GM10248 (cell line): ENCODE results near the gene EML3.

Source experiments
- CTCF ChIA-PET: fragments of 300-600 bp; sonication (Branson Sonifier 250); formaldehyde crosslinking; extraction: SDS; loops from one replicate; lab custom pipeline; 2021; ENCODE audit warnings: antibody characterized with exemption; lab: Yijun Ruan, JAX
- POLR2A ChIA-PET: fragments of 350-650 bp; sonication (Branson Sonifier 250); formaldehyde crosslinking; extraction: SDS; loops from one replicate; lab custom pipeline; 2020; ENCODE audit warnings: antibody characterized with exemption; lab: Yijun Ruan, JAX
- DNase-seq: peaks from one replicate; pipeline ENCODE4 v3.0.0; 2012; ENCODE audit errors: extremely low spot score
- TF ChIP-seq, protein P1 (sequence below): IDR thresholded peaks from 2 replicates; pipeline ENCODE4 v1.5.1; 2012; ENCODE audit warnings: mild to moderate bottlenecking, low read depth; ENCODE audit errors: extremely low read depth, missing control alignments, control extremely low read depth

Gene EML3

DNA sequence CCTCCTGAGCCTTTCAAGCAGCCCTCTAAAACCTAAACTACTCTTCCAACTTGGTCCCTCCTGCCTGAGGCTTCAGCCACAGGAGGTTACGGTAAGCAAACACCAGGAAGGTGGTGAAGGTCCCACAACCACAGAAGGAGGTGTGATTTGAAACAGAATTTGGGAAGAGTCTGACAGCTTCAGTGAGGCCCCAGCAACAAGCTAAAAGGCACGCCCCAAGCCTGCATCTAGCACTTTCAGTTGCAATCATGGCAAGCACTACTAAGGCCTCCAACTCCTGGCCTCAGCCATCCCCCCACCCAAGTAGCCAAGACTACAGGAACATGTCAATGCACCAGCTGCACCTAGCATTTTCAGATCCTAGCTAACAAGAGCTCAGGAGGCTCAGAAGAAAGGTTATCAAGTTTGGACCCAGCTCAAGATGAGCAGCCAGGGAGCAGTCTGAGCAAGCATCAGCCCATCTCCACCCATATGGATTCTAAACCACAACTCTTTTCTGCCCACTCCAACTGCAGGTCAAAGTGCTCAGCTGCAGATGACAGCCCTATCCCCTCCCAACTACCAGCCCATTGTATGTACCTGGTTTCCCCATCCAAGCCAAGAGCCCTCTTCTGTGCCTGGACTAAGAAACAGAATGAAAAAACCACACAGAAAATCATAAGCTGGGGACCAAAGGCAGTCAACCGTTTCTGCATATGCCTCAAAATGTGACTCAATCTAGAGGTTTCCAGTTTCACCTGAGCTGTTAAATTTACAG, 55.5 kb downstream of the EML3 start:
- DNase-seq, result peak; percentile 36
- ChIA-PET POLR2A (interaction anchor here (0.6 to 3.8 kb wide), 11 partner anchors 9 to 626 kb away, joined by 3 to 15 read pairs (median 5); partner anchors contain the start of genes AHNAK, C11orf98, CSKMT and EEF1G), CTCF (interaction anchor here (1.0 to 13.0 kb wide), 7 partner anchors 9 to 162 kb away, joined by 3 to 247 read pairs (median 8); partner anchors contain the start of gene AHNAK)
- TF ChIP-seq, protein P1, sequence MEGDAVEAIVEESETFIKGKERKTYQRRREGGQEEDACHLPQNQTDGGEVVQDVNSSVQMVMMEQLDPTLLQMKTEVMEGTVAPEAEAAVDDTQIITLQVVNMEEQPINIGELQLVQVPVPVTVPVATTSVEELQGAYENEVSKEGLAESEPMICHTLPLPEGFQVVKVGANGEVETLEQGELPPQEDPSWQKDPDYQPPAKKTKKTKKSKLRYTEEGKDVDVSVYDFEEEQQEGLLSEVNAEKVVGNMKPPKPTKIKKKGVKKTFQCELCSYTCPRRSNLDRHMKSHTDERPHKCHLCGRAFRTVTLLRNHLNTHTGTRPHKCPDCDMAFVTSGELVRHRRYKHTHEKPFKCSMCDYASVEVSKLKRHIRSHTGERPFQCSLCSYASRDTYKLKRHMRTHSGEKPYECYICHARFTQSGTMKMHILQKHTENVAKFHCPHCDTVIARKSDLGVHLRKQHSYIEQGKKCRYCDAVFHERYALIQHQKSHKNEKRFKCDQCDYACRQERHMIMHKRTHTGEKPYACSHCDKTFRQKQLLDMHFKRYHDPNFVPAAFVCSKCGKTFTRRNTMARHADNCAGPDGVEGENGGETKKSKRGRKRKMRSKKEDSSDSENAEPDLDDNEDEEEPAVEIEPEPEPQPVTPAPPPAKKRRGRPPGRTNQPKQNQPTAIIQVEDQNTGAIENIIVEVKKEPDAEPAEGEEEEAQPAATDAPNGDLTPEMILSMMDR, result no peak

DNA sequence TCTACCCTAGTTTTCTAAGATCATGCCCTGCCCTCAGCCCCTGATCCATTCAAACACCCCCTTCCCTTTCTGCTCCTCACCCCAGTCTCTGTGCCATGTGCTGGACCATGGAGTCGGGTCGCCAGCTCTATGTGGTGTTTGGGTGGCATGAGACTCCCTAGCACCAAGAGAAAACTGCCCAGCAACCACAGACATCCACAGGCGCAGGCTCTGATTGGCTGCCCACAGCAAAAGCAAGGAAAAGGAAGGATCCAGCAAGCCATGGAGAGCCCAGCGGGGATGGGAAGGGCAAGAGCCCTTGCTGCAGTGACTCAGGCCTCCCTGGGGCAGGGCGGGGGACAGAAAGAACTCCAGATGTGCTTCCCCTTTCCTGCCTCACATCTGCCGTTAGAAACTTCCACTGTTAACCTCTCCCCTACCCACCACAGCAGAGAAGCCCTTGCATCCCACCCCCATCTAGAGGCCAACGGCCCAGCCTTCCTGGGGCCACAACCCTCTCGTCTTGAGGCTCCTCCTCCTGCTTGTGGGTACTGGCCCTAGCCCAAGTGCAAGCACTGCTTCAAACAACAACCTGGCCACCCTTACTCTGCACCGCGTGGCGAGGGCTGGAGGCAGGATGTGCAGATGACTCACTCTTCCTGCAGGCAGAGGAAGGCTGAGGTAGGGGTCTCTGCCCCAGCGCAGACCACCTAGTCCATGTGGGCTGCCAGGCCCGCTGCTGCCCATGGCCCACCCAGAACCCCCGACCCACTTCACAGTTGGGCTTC, 56.3 kb downstream of the EML3 start:
- peak; percentile 70 for DNase-seq
- ChIA-PET POLR2A (interaction anchor here (0.8 to 3.8 kb wide), 7 partner anchors 12 to 276 kb away, joined by 3 to 15 read pairs (median 7); partner anchors contain the start of genes C11orf98, CSKMT, EEF1G and STX5), CTCF (interaction anchor here (0.7 to 13.0 kb wide), 10 partner anchors 13 to 161 kb away, joined by 3 to 247 read pairs (median 6); partner anchors contain the start of genes AHNAK and EEF1G)
- TF ChIP-seq, protein P1, result no peak

DNA sequence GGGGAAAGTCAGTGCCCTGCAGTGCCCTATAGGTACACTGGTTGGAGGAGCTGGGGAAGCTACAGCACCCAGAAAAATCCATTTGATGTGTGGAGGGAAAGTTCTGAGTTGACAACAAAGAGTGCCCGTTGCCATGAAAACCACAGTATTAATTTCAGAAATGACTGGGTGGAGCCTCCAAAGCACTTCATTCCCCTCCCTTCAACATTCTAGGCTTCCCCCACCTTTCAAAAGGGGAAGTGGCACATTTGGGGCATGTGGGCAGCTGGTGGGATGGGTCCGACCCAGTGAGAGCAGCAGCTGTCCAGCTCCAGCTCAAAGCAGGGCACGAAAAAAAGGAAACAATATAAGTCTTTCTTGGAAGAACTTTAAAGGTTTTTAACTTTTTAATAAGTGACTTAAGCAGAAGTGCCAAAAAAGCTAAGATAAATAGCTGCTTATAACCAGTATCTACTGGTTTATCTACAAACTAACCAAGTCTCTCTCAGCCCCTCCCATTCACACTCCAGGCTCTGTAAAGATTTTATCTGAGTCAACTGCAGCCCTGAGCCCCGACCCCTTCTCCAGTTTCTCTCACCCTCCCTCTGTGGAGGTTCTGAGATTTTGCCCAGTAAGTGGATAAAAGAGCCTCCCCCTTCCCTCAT, 57.0 kb downstream of the EML3 start:
- TF ChIP-seq, protein P1, result no peak
- ChIA-PET CTCF (interaction anchor here (0.7 to 13.0 kb wide), 8 partner anchors 10 to 131 kb away, joined by 3 to 247 read pairs (median 4); partner anchors contain the start of genes AHNAK and EEF1G), POLR2A (interaction anchor here (0.6 to 3.8 kb wide), 5 partner anchors 18 to 286 kb away, joined by 3 to 15 read pairs (median 3); partner anchors contain the start of genes EEF1G and TUT1)
- peak; percentile 71 for DNase-seq

DNA sequence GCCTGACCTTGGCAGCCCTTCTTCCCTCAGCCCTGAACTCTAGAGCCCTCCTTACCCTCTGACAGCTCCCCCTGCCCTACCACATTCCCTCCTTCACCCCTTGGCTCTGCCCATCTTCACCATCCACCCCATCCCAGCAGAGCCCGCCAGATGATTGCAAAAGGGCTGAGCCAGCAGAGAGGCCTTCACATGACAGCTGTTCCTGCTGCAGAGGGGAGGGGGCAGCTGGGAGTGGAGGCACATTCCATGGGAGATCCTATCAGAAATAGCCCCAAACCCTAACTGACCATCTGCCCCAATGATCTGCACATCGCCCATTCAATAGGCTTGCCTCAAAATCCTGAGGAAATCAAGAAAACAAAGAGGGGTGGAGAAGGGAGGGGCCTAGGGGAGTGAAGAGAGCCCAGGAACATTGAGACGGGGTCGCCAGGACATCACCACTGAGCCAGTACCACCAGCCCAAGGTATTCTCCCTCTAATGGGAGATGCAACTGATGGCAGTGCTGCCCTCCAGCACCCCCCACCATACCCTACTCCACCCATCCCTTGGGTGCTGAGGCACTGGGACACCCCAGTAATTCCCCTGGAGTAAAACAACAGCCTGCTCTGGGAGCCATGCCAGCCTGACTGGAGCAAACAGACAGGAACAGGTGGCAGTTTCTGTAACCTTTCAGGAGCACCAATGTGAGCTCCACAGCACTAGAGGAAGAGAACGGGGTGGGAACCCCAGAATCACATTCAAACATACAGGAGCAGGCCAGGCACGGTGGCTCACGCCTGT, 58.0 kb downstream of the EML3 start:
- POLR2A ChIA-PET, result interaction anchor here (1.0 to 1.9 kb wide), 2 partner anchors 19 to 57 kb away, joined by 3 to 6 read pairs; partner anchors contain the start of gene EEF1G
- TF ChIP-seq, protein P1, result no peak
- DNase-seq, result no peak
- CTCF ChIA-PET, result interaction anchor here (0.8 to 13.0 kb wide), 6 partner anchors 11 to 130 kb away, joined by 3 to 247 read pairs (median 3); partner anchors contain the start of genes AHNAK and EEF1G

DNA sequence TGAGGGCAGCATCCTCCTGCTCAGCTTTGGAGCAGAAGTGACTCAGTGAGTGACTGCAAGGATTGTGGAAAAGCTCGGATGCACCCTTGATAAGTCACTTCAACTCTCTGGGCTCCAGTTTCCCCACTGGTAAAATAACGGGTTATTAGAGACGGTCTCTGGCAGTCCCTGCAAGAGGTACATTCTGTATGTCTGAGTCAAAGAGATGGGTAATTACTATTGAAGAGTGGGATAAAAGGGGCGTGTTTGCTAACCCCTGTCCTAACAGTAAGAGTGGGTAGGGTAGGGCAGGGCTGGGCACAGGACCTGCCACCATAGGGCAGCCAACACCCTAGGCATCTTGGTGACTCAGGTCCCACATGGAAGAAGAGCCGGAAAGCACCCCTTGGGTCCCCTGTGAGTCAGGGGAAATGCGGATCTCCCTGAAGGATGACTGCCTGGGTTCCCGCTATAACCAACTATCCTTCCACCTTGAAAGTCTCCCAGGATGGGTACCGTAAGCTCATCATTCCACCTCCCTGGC, 58.7 kb downstream of the EML3 start:
- TF ChIP-seq, protein P1, result no peak

More for the DNA sequence above, 58.7 kb downstream of the EML3 start:
- ChIA-PET CTCF (interaction anchor here (0.8 to 13.0 kb wide), 4 partner anchors 10 to 158 kb away, joined by 3 to 247 read pairs (median 12); partner anchors contain the start of gene AHNAK), POLR2A (interaction anchor here (1.0 to 1.9 kb wide), 3 partner anchors 16 to 48 kb away, joined by 3 to 6 read pairs (median 4); partner anchors contain the start of genes EEF1G and MTA2)
- DNase-seq, result no peak
